Endothelial cell (in vitro differentiated cells): Measurements from ENCODE around the gene CCT8. TPM values are rescaled to one million over a fixed set of nuclear protein-coding genes. Genes with fewer than 3 reads are reported as not detected.

Experiments
- DNase-seq: peaks from one replicate; pipeline ENCODE4 v3.0.0; 2021; ENCODE audit warnings: low spot score
- H3K27ac Mint-ChIP-seq: one replicate; pipeline ENCODE4 v1.8.0; 2021; ENCODE audit warnings: mixed read lengths, inconsistent platforms; ENCODE audit not compliant: unreplicated experiment
- H3K27me3 Mint-ChIP-seq: one replicate; pipeline ENCODE4 v1.8.0; 2021; ENCODE audit warnings: mild to moderate bottlenecking, moderate library complexity, mixed read lengths, inconsistent platforms; ENCODE audit not compliant: unreplicated experiment
- H3K36me3 Mint-ChIP-seq: one replicate; pipeline ENCODE4 v1.8.0; 2021; ENCODE audit warnings: mild to moderate bottlenecking, low read depth, mixed read lengths, inconsistent platforms; ENCODE audit not compliant: unreplicated experiment
- H3K4me1 Mint-ChIP-seq: one replicate; pipeline ENCODE4 v1.8.0; 2021; ENCODE audit warnings: mild to moderate bottlenecking, mixed read lengths, inconsistent platforms; ENCODE audit not compliant: unreplicated experiment
- H3K4me3 Mint-ChIP-seq: one replicate; pipeline ENCODE4 v1.8.0; 2021; ENCODE audit warnings: mild to moderate bottlenecking, mixed read lengths, inconsistent platforms; ENCODE audit not compliant: unreplicated experiment
- H3K9me3 Mint-ChIP-seq: one replicate; pipeline ENCODE4 v1.8.0; 2021; ENCODE audit warnings: mixed read lengths, inconsistent platforms; ENCODE audit not compliant: unreplicated experiment
- CTCF ChIP-seq: fragments of 200-600 bp; sonication (generic); IDR thresholded peaks from one replicate; pipeline ENCODE4 v1.5.0; 2021; ENCODE audit warnings: antibody characterized with exemption; ENCODE audit not compliant: unreplicated experiment
- total RNA-seq: library from RNA; stranded (reverse); fragmentation: NEBNext Ultra II Directional; extraction: Animal tissue kit (Norgen Biotek cat#: 25700); gene quantifications from one replicate; pipeline ENCODE4 v1.2.1, GENCODE V29; 2021; ENCODE audit not compliant: unreplicated experiment

Gene CCT8
- total RNA-seq, 1 donor from 2014 or later: 186 TPM

GRCh38 chr21:29074007-29074376, 544 bp upstream of the CCT8 start:
- no peaks in the 10 kb centered on the region for H3K9me3 Mint-ChIP-seq
- no peak for DNase-seq
- peaks cover 4% of the 10 kb centered on the region for H3K27me3 Mint-ChIP-seq
- peaks cover 6% of the 10 kb centered on the region for H3K36me3 Mint-ChIP-seq
- TF ChIP-seq CTCF: no peak
- peak overlapping the region; percentile 99 for H3K4me3 Mint-ChIP-seq
- H3K27ac Mint-ChIP-seq: peak overlapping the region; percentile 99
- peaks cover 32% of the 10 kb centered on the region for H3K4me1 Mint-ChIP-seq

- peaks cover 4% of the 10 kb centered on the region for H3K27me3 Mint-ChIP-seq
- peak overlapping the region; percentile 99 for H3K4me3 Mint-ChIP-seq
- no peaks in the 10 kb centered on the region for H3K9me3 Mint-ChIP-seq
- DNase-seq: peak; percentile 18
- TF ChIP-seq CTCF: no peak
- H3K4me1 Mint-ChIP-seq: peaks cover 29% of the 10 kb centered on the region
- H3K36me3 Mint-ChIP-seq: peaks cover 6% of the 10 kb centered on the region
- H3K27ac Mint-ChIP-seq: peak overlapping the region; percentile 99
Measured at GRCh38 chr21:29072873-29073221, 601 bp downstream of the CCT8 start.

GRCh38 chr21:29064850-29065481, 8.5 kb downstream of the CCT8 start:
- Mint-ChIP-seq H3K27me3 (no peaks in the 10 kb centered on the region), H3K4me1 (no peaks in the 10 kb centered on the region), H3K27ac (no peak overlapping the region), H3K36me3 (peaks cover 44% of the 10 kb centered on the region), H3K4me3 (no peak overlapping the region), H3K9me3 (no peaks in the 10 kb centered on the region)
- TF ChIP-seq CTCF: no peak
- no peak for DNase-seq

- H3K27ac Mint-ChIP-seq: no peak overlapping the region
Measured at GRCh38 chr21:29056538-29057050, 16.9 kb downstream of the CCT8 start.

More at GRCh38 chr21:29056538-29057050, 16.9 kb downstream of the CCT8 start:
- Mint-ChIP-seq H3K4me1 (no peaks in the 10 kb centered on the region), H3K27me3 (no peaks in the 10 kb centered on the region), H3K9me3 (no peaks in the 10 kb centered on the region), H3K4me3 (no peak overlapping the region), H3K36me3 (peaks cover 24% of the 10 kb centered on the region)
- DNase-seq: no peak
- no peak for TF ChIP-seq CTCF
